HS-5 (cell line): Measurements from ENCODE around the gene ERVK3-1.
A peak's percentile ranks its signal among the peaks of the same experiment; 100 is the strongest.
"Not testable (repeated sequence)": the region's sequence is repeated elsewhere in the genome, so short reads cannot be mapped to it uniquely, and the experiment has no call there.

Experiments
- DNase-seq: peaks from one replicate; pipeline ENCODE4 v3.0.0-alpha.2; 2012; ENCODE audit warnings: low read depth

Gene ERVK3-1

DNA sequence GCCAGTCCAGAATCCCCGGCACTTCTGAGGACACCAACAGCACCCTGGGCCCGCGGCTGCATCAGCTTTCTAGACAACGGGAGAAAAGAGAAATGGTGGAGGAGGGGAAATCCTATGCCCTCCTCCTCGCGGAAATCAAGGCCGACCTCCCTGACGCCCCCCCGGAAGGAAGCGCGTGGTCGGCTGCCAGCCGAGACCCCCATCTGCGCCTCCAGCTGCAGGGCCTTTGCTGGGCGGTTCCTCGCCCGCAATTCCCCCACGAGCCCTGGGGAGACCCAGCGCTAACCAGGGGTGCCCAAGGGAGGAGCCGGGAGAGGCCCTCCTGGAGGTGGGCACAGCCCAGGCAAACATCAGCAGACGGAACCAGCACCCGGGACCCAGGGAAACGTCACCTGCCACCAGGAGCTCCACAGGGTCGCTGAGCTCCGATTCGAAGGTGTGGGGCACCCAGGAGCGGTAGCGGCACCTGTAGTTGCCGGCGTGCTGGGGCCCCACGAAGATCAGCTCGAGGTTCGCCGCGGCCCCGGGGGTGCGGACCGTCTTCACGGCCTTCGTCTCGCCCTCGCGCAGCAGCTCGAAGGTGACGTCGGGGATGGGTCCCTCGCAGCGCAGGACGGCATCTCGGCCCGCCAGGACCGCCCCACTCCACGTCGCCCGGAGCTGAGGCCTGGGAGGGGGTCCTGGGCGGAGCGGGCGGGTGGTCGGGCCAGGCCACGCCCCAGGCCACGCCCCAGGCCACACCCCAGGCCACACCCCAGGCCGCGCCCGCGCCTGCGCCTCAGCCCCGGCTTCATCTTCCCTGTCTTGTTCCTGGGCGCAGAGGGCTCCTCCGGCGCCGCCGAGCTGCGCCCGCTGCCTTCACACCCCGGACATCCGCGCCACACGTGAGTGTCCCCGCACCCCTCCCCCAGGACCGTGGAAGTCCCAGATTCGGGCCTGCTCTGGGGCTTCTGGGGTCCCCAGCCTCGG, 42.1 kb downstream of the ERVK3-1 start:
- no peak for DNase-seq

DNA sequence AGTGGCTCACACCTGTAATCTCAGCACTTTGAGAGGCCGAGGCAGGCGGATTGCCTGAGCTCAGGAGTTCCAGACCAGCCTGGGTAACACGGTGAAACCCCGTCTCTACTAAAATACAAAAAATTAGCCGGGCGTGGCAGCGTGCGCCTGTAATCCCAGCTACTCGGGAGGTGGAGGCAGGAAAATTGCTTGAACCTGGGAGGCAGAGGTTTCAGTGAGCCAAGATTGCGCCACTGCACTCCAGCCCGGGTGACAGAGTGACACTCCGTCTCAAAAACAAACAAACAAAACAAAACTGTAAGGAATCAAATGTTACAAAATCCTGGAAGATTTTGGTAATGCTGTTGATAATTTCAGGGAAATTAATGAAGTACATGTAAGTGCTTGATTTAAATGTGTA, 42.9 kb downstream of the ERVK3-1 start:
- DNase-seq = not testable (repeated sequence)

DNA sequence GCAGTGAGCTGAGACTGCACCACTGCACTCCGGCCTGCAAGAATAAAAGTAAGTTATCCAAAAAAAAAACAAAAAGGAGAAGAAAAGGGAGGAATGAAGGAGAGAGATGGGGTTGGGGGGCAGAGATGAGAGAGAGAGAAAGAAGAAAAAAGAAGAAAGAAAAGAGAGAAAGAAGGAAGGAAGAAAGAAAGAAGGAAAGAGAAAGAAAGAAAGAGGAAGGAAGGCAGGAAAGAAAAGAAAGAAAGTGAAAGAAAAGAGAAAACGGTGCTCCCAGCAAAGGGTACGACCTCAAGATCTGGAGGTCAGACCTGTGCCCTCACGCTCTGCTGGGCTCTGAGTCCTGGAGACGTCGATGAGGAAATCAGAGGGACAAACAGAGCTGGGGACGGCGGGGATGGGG, 44.4 kb downstream of the ERVK3-1 start:
- DNase-seq = no peak

DNA sequence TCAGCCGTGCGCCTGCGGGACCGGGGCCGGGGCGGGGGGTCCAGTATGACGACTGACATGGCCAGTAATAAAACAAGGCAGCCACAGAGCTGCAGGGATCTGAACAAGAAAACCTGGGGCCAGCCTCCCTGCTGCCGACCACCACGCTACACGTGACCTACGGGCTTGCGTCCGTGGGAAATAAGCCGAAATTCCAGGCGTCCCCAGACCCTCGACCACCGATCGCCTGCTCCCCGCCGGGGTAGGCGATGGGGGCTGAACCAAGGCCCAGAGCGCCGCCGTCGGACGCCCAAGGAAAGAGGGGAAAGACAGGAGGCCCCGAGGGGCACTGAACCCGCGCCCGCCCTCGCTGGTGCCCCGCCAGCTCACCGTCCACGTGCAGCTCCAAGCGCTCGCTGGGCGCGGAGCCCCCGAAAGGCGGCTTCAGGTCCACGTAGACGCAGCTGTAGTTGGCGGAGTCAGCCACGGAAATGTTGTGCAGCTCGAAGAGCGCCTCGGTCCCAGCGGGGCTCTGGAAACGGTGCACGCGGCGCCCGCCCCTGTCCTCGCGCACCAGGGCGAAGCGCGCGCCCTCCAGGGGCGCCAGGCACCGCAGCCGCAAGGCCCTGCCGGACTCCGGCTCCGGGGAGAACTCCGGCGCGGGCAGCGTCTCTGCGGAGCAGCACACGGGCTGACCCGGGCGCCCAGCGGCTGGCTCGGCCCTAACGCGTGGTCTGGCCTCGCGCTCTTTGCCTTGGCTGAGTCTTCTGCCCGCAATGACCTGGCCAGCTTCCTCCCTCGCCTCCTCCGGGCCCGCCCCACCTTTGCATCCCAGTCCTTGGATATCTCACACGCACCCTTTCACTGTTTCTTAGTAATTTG, 45.1 kb downstream of the ERVK3-1 start:
- no peak for DNase-seq

DNA sequence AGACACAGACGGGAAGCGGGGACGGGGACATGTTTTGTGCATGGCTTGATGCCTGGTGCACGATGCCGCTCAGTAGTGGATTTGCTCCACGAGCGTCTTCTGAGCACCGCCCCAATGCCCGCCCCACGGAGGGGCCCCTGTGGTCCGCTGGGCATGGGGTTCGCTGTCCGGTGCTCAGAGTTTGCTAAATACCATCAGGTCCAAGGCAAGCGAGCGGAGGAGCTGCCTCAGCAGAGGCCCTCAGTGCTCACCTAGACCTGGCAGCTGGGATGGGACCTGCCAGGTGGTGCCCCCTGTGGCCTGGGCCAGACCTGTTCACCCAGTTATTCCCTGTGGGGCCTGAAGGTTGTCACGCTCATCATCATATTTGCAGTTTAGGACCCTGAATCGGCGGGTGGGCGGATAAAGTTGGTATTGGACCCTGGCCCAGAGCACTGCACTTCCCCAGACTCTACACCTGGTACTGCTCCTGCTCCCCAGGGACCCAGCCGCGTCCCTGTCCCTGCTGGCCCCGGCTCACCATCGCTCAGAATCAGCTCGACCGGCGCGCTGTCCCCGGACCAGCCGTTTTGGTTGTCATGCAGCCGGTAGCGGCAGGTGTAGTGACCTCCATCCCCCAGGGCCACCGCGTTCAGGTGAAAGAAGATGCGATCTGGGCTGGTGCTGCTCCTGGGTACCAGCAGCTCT, 45.8 kb downstream of the ERVK3-1 start:
- no peak for DNase-seq

DNA sequence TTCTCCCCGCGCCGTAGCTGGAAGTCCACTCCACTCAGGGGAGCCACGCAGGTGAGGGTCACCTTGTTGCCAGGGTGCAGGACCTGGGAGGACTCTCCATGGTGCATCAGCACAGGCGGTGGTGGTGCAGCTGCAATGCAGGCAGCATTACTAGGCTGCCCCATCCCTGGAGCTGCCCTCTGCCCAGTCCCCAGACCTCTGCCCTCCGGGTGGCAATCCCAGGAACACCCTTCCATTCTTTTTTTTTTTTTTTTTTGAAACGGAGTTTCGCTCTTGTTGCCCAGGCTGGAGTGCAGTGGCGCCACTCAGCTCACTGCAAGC, 46.3 kb downstream of the ERVK3-1 start:
- DNase-seq = no peak

DNA sequence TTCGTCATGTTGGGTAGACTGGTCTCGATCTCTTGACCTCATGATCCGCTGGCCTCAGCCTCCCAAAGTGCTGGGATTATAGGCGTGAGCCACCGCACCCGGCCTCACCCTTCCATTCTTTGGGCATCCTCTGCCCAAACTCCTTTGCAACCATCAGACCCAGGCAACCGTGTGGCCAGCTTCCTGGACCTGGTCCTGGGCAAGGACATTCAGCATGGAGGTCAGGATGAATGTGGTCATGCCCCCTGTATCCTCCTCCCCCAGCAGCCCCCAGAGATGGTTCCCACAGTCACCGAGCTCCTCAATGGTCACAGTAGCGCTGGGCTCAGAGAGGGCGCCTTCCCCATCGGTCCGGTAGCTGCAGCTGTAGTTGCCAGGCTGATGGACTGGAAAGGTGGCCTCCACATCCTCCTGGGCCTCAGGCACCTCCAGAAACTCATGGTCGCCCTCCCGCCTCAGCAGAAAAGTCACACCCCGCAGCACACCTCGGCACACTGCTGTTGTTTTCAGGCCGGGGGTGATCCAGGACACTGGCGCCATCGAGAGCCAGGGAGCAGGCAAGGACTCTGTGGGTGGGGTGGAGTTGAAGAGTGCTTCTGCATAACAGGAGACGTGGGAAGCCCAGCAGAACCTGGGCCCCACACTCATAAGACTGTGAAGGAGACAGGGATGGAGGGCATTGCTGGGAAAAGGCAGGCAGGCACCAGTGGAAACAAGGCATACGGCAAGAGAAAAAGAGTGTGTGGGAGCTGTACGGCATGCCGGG, 47.0 kb downstream of the ERVK3-1 start:
- DNase-seq = no peak

DNA sequence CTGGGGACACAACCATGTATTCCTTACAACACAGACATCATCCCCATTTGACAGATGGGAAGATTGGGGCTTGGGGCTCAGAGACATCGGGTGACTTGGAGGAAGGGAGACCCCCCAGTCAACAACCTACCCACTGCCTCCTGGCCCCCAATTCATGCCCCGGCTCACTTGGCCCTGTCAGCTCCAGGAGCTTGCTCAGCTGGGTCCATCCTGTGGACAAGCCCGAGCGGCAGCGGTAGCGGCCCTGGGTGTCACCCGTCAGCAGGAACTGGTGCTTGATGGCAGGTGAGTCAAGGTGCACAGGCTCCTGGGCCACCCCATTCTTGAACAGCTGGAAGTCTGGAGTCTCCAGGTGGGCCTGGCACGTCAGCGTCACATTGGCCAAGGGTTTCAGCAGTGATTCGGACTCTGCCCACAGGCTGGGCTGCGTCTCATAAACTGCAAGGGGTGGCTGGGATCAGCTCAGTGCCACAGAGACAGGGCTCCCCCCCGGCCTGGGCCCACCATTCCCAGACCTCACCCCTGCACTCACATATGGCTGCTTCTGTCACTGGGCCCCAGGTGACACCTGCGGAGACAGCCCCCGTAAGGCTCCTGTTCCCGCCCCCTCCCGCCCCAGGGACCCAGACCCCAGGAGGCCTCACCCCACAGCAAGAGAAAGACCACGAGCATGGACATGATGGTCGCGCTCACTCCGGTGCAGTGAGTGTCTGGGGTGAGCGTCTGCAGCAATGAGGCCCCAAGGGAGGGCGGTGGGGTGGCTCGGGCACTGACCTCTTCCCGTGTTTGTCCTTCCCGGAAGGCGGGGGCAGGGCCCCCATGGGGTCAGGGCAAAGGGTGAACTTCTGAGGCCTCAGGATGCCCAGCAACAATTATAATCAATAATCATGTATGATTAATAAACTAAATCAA, 47.8 kb downstream of the ERVK3-1 start, which contains the start of gene A1BG:
TSS of gene A1BG (minus strand) at position 733 of the 912 bp plus-strand sequence. CDS start at position 678, 55 bp downstream.
- no peak for DNase-seq

DNA sequence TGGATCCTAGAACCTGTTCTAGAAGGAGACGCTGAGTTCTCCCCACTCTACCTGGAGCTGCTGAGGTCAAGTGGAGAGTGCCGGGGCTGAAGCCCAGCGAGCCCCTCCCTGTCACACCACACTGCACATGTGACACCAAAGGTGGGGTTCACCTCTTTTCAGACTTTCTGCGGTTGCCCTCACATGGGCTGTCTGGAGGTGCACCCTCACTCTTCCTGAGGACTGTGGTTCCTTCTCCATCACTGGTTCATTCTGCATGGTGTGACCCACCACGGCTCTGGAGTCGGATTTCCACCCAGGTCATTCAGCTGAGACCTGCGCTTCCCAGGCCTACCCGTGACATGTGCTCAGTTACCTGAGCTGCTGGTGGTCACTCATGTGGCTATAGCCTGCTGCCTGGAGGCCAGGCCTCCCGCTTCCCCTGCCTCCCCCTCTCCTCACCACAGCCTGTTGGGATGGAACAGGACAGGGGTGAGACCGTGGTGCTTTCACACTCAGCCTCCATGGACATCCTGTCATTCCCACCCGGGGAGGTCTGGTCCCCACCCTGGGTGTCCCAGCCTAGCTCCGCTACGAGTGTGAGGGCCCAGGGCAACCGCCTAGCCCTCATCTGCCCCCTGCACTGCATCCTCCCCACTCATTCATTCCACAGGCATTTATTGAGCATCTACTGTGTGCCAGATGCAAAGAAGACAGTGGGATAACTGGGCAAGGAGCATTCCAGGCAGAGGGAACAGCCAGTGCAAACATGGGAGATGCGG, 48.7 kb downstream of the ERVK3-1 start:
- DNase-seq = no peak

DNA sequence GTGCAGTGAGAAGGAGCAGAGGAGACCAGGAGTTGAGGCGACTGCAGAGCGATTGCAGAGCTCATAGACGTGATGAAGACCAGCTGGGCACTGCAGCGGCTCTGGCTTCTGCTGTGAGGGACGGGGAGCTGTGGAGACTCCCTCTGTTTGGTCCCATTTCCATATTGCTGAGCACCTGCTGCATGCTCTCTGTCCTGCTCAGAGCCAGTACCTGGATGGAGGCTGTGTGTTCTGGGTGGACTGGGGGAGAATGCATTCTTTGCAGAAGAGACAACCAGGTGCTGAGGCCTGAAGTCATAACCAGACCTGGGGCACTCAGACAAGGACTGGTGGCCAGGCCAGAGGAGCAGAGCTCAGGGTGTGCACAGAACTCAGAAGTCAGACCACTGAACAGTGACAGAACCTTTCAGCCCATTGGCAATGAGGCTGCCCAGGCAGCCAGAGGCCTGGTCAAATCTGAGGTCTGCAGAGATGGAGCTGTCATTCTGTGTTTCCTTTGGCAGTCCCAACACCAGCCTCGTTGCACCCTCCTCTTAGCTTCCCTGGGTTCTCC, 49.4 kb downstream of the ERVK3-1 start:
- DNase-seq = no peak

DNA sequence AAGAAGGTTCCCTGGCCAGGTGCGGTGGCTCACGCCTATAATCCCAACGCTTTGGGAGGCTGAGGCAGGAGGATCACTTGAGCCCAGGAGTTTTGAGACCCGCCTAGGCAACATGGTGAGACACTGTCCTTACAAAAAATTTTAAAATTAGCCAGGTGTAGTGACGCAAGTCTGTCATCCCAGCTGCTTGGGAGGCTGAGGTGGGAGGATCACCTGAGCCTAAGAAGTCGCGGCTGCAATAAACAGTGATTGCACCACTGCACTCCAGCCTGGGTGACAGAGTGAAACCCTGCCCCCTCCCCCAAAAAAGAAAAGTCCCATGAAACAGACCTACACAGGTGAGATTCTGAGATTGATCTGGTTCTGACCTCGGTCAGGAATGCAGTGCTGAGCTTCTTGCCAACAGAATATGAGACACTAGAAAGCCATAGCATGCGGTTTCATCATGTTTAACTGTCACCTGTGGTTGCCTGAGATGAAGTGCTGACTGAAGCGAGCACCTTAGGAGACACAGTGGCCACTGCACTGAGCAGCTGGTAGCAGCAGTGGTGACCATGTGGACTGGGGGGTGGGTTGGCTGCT, 50.1 kb downstream of the ERVK3-1 start:
- DNase-seq = no peak

DNA sequence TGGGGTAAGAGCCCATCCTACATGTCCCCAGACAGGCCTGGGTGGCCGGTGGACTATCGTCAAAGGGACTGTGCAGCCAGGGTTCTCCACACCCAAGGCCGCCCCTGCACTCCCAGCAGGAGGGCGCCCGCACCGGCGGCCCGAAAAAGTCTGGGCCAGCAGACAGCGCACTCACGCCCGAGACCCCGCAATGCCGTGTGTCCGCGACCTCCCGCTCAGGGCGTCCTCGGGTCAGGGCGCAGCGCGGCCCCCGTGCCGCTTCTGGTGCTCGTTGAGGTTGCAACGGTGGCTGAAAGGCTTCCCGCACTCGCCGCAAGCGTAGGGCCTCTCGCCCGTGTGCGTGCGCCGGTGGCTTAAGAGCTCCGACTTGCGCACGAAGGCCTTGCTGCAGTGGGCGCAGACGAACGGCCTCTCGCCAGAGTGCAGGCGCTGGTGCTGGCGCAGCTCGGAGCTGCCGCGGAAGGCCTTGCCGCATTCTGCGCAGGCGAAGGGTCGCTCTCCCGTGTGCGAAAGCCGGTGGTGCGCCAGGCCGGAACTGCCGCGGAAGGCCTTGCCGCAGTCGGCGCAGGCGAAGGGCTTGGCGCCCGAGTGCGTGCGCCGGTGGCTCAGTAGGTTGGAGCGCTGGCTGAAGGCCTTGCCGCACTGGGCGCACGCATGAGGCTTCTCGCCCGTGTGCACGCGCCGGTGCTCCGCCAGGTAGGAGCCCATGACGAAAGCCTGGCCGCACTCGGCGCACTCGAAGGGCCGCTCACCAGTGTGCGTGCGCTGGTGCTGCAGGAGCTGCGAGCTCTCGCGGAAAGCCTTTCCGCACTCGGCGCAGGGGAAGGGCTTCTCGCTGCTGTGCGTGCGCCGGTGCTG, 51.0 kb downstream of the ERVK3-1 start:
- DNase-seq = no peak

DNA sequence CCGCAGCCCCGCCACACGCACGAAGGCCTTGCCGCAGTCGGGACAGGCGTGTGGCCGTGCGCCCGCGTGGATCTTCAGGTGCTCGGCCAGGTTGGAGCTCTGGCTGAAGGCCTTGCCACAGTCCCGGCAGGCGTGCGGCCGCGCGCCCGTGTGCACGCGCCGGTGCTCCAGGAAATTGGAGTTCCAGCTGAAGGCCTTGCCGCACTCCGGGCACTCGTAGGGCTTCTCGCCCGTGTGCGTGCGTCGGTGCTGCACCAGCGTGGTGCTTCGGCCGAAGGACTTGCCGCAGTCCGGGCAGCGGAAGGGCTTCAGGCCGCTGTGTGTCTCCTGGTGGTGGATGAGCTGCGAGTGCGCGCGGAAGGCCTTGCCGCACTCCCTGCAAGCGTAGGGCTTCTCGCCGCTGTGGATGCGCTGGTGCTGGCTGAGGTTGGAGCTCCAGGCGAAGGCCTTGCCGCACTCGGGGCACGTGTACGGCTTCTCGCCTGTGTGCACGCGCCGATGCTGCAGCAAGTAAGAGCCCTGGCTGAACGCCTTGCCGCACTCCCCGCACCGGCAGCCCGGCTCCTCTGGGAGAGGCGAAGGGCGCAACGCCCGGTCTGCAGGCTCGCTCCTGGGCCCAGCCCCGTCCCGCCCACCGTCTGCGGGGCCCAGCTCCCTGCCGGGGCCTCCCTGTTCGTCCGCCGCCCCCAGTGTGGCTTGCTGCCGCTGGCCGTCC, 51.7 kb downstream of the ERVK3-1 start:
- no peak for DNase-seq

DNA sequence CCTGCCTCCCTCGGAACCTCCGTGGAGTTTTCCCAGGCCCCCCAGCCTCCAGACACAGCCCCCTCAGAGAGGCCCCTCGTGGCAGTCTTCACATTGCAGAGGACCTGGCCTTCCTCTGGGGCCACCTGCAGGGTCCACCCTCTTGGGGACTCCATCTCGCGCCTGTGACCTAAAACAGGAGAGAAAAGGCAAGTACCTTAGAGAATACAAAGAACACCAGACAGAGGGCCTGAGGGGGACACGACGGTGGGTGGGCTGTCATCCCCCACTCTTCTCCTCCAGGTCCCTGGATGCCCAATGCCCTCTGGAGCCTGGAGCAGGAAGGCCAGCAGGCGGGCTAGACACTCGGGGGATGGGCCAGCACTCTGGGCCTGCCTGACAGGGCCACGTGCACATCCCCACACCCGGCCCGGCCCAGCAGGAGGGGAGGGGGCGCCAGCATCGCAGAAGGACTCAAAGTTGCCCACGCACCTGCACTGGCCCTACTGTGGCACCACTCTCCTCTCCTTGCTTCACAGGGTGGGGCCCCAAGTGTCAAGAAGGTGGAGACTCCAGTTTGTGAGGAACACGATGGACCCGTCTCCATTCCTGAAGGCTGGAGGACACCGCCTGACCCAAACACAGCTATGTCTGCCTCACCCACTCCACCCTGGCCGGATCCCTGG, 52.4 kb downstream of the ERVK3-1 start:
- DNase-seq = no peak

DNA sequence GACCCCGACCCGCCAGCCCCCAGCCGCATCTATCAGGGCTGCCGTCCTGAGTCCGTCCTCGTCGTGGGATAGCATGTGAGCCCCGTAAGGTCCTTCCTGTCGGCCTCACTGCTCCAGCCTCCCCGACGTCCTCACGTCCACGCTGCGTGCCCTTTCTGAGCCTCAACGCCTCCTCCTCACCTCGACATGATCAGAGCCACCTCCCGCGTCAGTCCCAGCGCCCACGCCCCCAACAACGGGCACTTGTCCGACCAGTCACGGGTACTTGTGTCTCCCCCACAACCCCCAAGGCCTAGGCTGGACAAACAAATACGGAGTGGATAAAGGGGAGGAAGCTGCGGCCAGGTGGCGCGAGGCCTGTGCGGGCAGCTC, 56.7 kb downstream of the ERVK3-1 start:
- no peak for DNase-seq

DNA sequence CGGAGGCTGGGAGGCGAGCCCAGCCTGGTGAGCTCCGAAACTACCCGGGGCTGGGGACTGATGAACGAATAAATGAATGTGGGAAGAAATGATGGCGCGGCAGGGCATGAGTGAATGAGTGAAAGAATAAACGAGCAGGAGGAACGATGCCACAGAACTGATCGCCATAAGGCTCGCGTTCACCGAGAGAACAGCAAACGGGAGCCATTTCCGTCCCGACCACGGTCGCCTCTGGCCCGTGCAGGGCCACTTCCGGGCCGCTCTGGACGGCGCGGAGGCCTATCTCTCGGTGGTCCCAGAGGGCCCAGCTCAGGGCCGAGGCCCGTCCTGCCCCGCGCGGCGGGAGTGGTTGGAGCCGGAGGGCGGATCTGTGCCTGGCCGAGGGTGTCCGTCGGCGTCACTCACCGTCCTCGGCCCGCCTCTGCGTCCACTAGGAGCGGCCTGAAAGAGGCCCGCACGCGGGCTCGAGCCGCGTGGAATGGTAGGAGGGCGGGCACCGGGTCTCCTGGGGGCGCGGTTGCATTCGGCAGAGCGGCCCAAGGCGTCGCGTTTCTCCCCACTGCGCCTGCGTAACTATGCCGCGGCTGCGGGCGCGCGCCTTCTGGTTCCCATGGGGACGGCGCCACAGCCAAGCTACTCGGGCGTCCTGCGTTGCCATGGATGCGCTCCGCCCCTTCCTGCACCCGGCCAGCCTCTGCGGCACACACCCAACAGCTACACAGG, 57.3 kb downstream of the ERVK3-1 start, which contains the start of gene ZNF497:
TSS of gene ZNF497 (minus strand) at position 480 of the 723 bp plus-strand sequence. CDS start 5,116 bp downstream, outside the sequence.
- peak; percentile 86 for DNase-seq
